DOHH2 (cell line): Measurements from ENCODE around the gene PP2D1.

Experiments used
- CTCF ChIP-seq: fragments of 200-600 bp; sonication (generic); IDR thresholded peaks from one replicate; pipeline ENCODE4 v1.5.1; 2014; ENCODE audit warnings: antibody characterized with exemption, mild to moderate bottlenecking, low read depth, low read length; ENCODE audit not compliant: poor library complexity, severe bottlenecking
- EZH2phosphoT487 ChIP-seq: fragments of 200-600 bp; sonication (generic); IDR thresholded peaks from 2 replicates; pipeline ENCODE4 v1.6.1; 2017; ENCODE audit warnings: borderline replicate concordance, mild to moderate bottlenecking, antibody characterized with exemption, low read length, moderate library complexity, mixed read lengths

- TF ChIP-seq CTCF = no peak
- no peak for TF ChIP-seq EZH2phosphoT487
Observed at GRCh38 chr3:20060974-20061685, 49.1 kb upstream of the PP2D1 start.
